Esophagus muscularis mucosa (tissue), 4 donors: Measurements from ENCODE around the gene FKBP2.

Source experiments
- EP300 ChIP-seq: sonication (generic); formaldehyde crosslinking; IDR thresholded peaks from one replicate; pipeline ENCODE4 v1.6.1; 2017; ENCODE audit warnings: antibody characterized with exemption
- POLR2A ChIP-seq: fragments of 450-650 bp; IDR thresholded peaks from one replicate; pipeline ENCODE4 v1.6.1; 2017; ENCODE audit warnings: antibody characterized with exemption, moderate library complexity, mild to moderate bottlenecking, low read depth
- TF ChIP-seq, protein P1 (sequence below), 3 experiments: fragments of 200-600 bp in 2 of 3; fragments of 450-650 bp in 1 of 3; sonication (generic) in 2 of 3; IDR thresholded peaks; one replicate each; pipeline ENCODE4 v1.5.1; 2017 to 2019; ENCODE audit warnings: antibody characterized with exemption in 3 of 3, mild to moderate bottlenecking in 2 of 3, moderate library complexity in 1 of 3

DNA sequence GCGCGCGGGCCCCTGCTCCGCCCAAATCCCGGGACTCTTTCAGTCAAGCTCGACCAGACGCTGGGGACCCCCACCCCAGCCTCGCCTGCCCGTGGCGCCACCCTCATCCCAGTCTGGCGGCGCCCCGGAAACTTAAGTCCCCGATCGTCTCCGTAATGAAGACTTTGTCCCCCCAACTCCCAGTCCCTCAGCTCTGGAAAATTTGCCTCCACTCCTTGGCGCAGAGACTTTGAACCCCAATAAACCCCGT is 10.8 kb downstream of the FKBP2 start:
- no peak for TF ChIP-seq EP300
- TF ChIP-seq, protein P1, sequence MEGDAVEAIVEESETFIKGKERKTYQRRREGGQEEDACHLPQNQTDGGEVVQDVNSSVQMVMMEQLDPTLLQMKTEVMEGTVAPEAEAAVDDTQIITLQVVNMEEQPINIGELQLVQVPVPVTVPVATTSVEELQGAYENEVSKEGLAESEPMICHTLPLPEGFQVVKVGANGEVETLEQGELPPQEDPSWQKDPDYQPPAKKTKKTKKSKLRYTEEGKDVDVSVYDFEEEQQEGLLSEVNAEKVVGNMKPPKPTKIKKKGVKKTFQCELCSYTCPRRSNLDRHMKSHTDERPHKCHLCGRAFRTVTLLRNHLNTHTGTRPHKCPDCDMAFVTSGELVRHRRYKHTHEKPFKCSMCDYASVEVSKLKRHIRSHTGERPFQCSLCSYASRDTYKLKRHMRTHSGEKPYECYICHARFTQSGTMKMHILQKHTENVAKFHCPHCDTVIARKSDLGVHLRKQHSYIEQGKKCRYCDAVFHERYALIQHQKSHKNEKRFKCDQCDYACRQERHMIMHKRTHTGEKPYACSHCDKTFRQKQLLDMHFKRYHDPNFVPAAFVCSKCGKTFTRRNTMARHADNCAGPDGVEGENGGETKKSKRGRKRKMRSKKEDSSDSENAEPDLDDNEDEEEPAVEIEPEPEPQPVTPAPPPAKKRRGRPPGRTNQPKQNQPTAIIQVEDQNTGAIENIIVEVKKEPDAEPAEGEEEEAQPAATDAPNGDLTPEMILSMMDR (IDR thresholded peaks at IDR 0.05), result no peak
- no peak for TF ChIP-seq POLR2A
